Embryonic facial prominence (tissue), 1 donor: ENCODE data around the gene CRADD.

Experiments
- DNase-seq: peaks from one replicate; pipeline ENCODE4 v3.0.0-alpha.2; 2016; ENCODE audit errors: extremely low spot score

CRADD gene

GRCh38 chr12:93937812-93938211, 260.6 kb downstream of the CRADD start:
- no peak for DNase-seq

GRCh38 chr12:93938317-93938716, 261.1 kb downstream of the CRADD start:
- no peak for DNase-seq

- DNase-seq: no peak
Measured at GRCh38 chr12:93938931-93939330, 261.8 kb downstream of the CRADD start.

GRCh38 chr12:93939641-93940325, 262.6 kb downstream of the CRADD start:
- DNase-seq: no peak

- no peak for DNase-seq
Measured at GRCh38 chr12:93943780-93944179, 266.6 kb downstream of the CRADD start.

- no peak for DNase-seq
Measured at GRCh38 chr12:93944201-93944600, 267.0 kb downstream of the CRADD start.
